Activated T-helper 17 cell treated with anti-CD3 and anti-CD28 coated beads, Interleukin-2, amount 50 U/mL, for 72 hours (primary cell): Measurements from ENCODE around the gene CPT1B. TPM values are rescaled to one million over a fixed set of nuclear protein-coding genes. Genes with fewer than 3 reads are reported as not detected.
"Not testable (repeated sequence)": the region's sequence is repeated elsewhere in the genome, so short reads cannot be mapped to it uniquely, and the experiment has no call there.

Experiments
- ATAC-seq: fragments of 150-1000 bp; cut with Tn5 transposase; replicated peaks from 2 replicates; pipeline ENCODE4 v1.10.0; 2021; ENCODE audit warnings: mild to moderate bottlenecking, moderate library complexity
- H3K27ac Mint-ChIP-seq: one replicate; pipeline ENCODE4 v1.8.0; 2022; ENCODE audit warnings: mixed read lengths
- H3K27me3 Mint-ChIP-seq: one replicate; pipeline ENCODE4 v1.8.0; 2022; ENCODE audit warnings: mixed read lengths
- H3K36me3 Mint-ChIP-seq: one replicate; pipeline ENCODE4 v1.8.0; 2022; ENCODE audit warnings: low read depth, mild to moderate bottlenecking, mixed read lengths
- H3K4me1 Mint-ChIP-seq: one replicate; pipeline ENCODE4 v1.8.0; 2022; ENCODE audit warnings: mixed read lengths
- H3K4me3 Mint-ChIP-seq: one replicate; pipeline ENCODE4 v1.8.0; 2022; ENCODE audit warnings: mild to moderate bottlenecking, mixed read lengths
- H3K9me3 Mint-ChIP-seq: one replicate; pipeline ENCODE4 v1.8.0; 2022; ENCODE audit warnings: mixed read lengths
- total RNA-seq, 2 donors: library from RNA; stranded (reverse); gene quantifications; one replicate each; pipeline ENCODE4 v1.2.3, GENCODE V29; 2022

The CPT1B gene
- total RNA-seq, 2 donors from 2014 or later: 57.3 to 62.8 TPM

- H3K4me1 Mint-ChIP-seq: peaks cover 5% of the 10 kb centered on the region
- no peaks in the 10 kb centered on the region for H3K9me3 Mint-ChIP-seq
- no peak overlapping the region for H3K27ac Mint-ChIP-seq
- H3K27me3 Mint-ChIP-seq: no peaks in the 10 kb centered on the region
- H3K36me3 Mint-ChIP-seq: peaks cover 68% of the 10 kb centered on the region
- ATAC-seq: no peak
- no peak overlapping the region for H3K4me3 Mint-ChIP-seq
Measured at GRCh38 chr22:50521710-50522109, 56.5 kb downstream of the CPT1B start.

- ATAC-seq: no peak
- Mint-ChIP-seq H3K27me3 (no peaks in the 10 kb centered on the region), H3K4me1 (peaks cover 5% of the 10 kb centered on the region), H3K36me3 (peaks cover 73% of the 10 kb centered on the region), H3K4me3 (no peak overlapping the region), H3K9me3 (no peaks in the 10 kb centered on the region), H3K27ac (no peak overlapping the region)
Measured at GRCh38 chr22:50520826-50521453, 57.3 kb downstream of the CPT1B start.

- H3K9me3 Mint-ChIP-seq, ATAC-seq, H3K4me3 Mint-ChIP-seq, H3K27me3 Mint-ChIP-seq, H3K27ac Mint-ChIP-seq, H3K4me1 Mint-ChIP-seq: not testable (repeated sequence)
- peaks cover 77% of the 10 kb centered on the region for H3K36me3 Mint-ChIP-seq
Measured at GRCh38 chr22:50520184-50520583, 58.0 kb downstream of the CPT1B start.

- H3K9me3 Mint-ChIP-seq: no peaks in the 10 kb centered on the region
- H3K36me3 Mint-ChIP-seq: peaks cover 75% of the 10 kb centered on the region
- H3K4me1 Mint-ChIP-seq: peaks cover 6% of the 10 kb centered on the region
Measured at GRCh38 chr22:50519151-50519550, 59.1 kb downstream of the CPT1B start.

More at GRCh38 chr22:50519151-50519550, 59.1 kb downstream of the CPT1B start:
- Mint-ChIP-seq H3K27me3 (no peaks in the 10 kb centered on the region), H3K4me3 (no peak overlapping the region), H3K27ac (no peak overlapping the region)
- no peak for ATAC-seq

Other genes starting within 250 kb of the CPT1B start
- 10 to 100 TPM; 45.6 to 46.6 TPM for gene PPP6R2, start 235.1 kb downstream of the CPT1B start, total RNA-seq
- gene SBF1, start 103.4 kb downstream of the CPT1B start, total RNA-seq: 100 to 1,000 TPM in 1 of 2 donors, 10 to 100 TPM in 1; 84.2 to 126 TPM
- 1 to 10 TPM; 1.3 to 3.7 TPM for gene ADM2, start 96.9 kb downstream of the CPT1B start, total RNA-seq
- under 1 TPM; 0.24 to 0.53 TPM for gene MIOX, start 91.6 kb downstream of the CPT1B start, total RNA-seq
- 10 to 100 TPM; 61.3 to 89.0 TPM for gene LMF2, start 70.7 kb downstream of the CPT1B start, total RNA-seq
- gene NCAPH2, start 70.2 kb downstream of the CPT1B start, total RNA-seq: 100 to 1,000 TPM; 112 to 138 TPM
- gene SCO2, start 52.8 kb downstream of the CPT1B start, total RNA-seq: 1 to 10 TPM; 2.8 to 9.9 TPM
- 10 to 100 TPM; 73.0 to 74.0 TPM for gene TYMP, start 48.4 kb downstream of the CPT1B start, total RNA-seq
- gene KLHDC7B, start 32.5 kb downstream of the CPT1B start, total RNA-seq: 1 to 10 TPM; 4.2 to 4.4 TPM
- 1 to 10 TPM in 1 of 2 donors, under 1 TPM in 1; 0.65 to 2.3 TPM for gene SYCE3, start 15.5 kb downstream of the CPT1B start, total RNA-seq
- 10 to 100 TPM; 72.3 to 86.2 TPM for gene CHKB, start 4.4 kb upstream of the CPT1B start, total RNA-seq
- gene MAPK8IP2, start 22.4 kb upstream of the CPT1B start, total RNA-seq: under 1 TPM; 0.50 to 0.65 TPM
- 10 to 100 TPM; 23.6 to 28.3 TPM for gene ARSA, start 49.7 kb upstream of the CPT1B start, total RNA-seq
- under 1 TPM in 1 of 2 donors, not detected in 1; 0.19 TPM for gene SHANK3, start 94.4 kb upstream of the CPT1B start, total RNA-seq
- gene ACR, start 159.8 kb upstream of the CPT1B start, total RNA-seq: not detected
- 10 to 100 TPM; 17.6 to 20.1 TPM for gene RABL2B, start 205.2 kb upstream of the CPT1B start, total RNA-seq